Activated naive CD8-positive, alpha-beta T cell treated with anti-CD3 and anti-CD28 coated beads, Interleukin-2, amount 10 ng/mL, durations not matched to agents 7 days and 5 days (primary cell): ENCODE results near the gene SAXO2. TPM values are rescaled to one million over a fixed set of nuclear protein-coding genes. Genes with fewer than 3 reads are reported as not detected.
"Not testable (repeated sequence)": the region's sequence is repeated elsewhere in the genome, so short reads cannot be mapped to it uniquely, and the experiment has no call there.

ENCODE experiments used
- ATAC-seq: fragments of 150-1000 bp; cut with Tn5 transposase; one replicate; pipeline ENCODE4 v1.10.0; 2021; ENCODE audit warnings: low read depth, moderate library complexity
- POLR2A ChIA-PET: fragments of 350-600 bp; sonication (Branson Sonifier 250); formaldehyde crosslinking; loops from one replicate; lab custom pipeline; 2021; ENCODE audit warnings: antibody characterized with exemption; lab: Charles Lee
- DNase-seq: peaks from one replicate; pipeline ENCODE4 v3.0.0; 2021
- H3K27ac Mint-ChIP-seq: one replicate; pipeline ENCODE4 v1.8.0; 2022; ENCODE audit warnings: mild to moderate bottlenecking, mixed read lengths
- H3K27me3 Mint-ChIP-seq: one replicate; pipeline ENCODE4 v1.8.0; 2022; ENCODE audit warnings: mild to moderate bottlenecking, moderate library complexity, mixed read lengths
- H3K36me3 Mint-ChIP-seq: one replicate; pipeline ENCODE4 v1.8.0; 2021; ENCODE audit warnings: mild to moderate bottlenecking, mixed read lengths
- H3K4me1 Mint-ChIP-seq: one replicate; pipeline ENCODE4 v1.8.0; 2021; ENCODE audit warnings: mixed read lengths
- H3K4me3 Mint-ChIP-seq: one replicate; pipeline ENCODE4 v1.8.0; 2022; ENCODE audit warnings: mild to moderate bottlenecking, moderate library complexity, mixed read lengths
- H3K9me3 Mint-ChIP-seq: one replicate; pipeline ENCODE4 v1.8.0; 2021; ENCODE audit warnings: mixed read lengths
- total RNA-seq, 2 experiments: library from RNA; stranded (reverse); gene quantifications; one replicate each; pipeline ENCODE4 v1.2.3, GENCODE V29; 2021

Gene SAXO2
- total RNA-seq, 2 experiments from 2014 or later: 1.3 to 1.6 TPM

DNA sequence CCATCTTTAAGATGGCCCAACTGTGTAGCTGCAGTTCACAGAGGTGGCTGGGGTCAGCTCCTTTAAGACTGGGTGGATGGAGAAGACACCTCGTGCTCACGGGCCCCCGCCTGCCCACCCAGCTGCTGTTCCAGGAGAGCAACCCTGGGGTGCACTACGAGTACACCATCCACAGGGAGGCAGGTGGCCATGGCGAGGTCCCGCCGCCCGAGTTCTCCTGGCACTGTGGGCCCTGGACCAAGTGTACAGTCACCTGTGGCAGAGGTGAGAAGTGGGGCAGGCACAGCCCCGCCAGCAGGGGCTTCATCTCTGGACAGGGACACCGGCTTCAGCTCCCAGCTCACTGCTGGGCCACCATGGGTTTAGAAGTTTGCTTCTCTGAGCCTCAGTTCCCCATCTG lies 59.9 kb downstream of the SAXO2 start:
- H3K4me3 Mint-ChIP-seq, H3K27ac Mint-ChIP-seq, POLR2A ChIA-PET, ATAC-seq, H3K9me3 Mint-ChIP-seq, H3K4me1 Mint-ChIP-seq, H3K27me3 Mint-ChIP-seq, H3K36me3 Mint-ChIP-seq, DNase-seq: not testable (repeated sequence)

DNA sequence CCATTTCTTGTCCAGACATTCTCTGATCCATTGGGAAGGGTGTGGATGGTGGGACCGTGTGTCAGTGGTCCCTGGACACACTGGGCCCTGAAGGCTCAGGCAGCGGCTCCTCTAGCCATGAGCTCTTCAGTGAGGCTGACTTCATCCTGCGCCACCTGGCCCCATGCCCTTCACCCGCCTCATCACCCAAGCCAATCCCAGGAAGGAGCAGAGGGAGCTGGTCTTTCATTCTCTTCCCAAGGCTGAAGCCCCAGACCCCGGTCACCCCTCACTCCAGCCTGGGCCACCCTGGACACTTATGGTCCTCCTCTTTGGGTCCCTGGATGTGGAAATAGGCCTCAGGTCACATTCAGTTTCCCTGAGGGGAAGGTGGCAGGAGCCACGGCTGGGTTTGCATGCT lies 62.2 kb downstream of the SAXO2 start:
- H3K4me3 Mint-ChIP-seq, ATAC-seq, H3K4me1 Mint-ChIP-seq, H3K9me3 Mint-ChIP-seq, H3K27me3 Mint-ChIP-seq, H3K36me3 Mint-ChIP-seq, H3K27ac Mint-ChIP-seq, POLR2A ChIA-PET: not testable (repeated sequence)
- DNase-seq: peak; percentile 2

DNA sequence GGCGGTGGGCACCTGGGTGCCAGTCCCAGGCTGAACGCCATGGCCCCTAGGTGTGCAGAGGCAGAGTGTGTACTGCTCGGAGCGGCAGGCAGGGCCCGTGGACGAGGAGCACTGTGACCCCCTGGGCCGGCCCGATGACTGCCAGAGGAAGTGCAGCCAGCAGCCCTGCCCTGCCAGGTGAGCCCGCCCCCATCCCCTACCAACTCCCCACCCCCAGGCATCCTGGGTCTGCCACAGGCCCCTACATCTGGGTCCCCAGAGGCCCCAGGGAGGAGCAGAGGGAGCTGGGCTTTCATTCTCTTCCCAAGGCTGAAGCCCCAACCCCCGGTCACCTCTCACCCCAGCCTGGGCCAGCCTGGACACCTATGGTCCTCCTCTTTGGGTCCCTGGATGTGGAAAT lies 63.0 kb downstream of the SAXO2 start:
- H3K27me3 Mint-ChIP-seq, H3K9me3 Mint-ChIP-seq, ATAC-seq, H3K4me1 Mint-ChIP-seq, H3K36me3 Mint-ChIP-seq, POLR2A ChIA-PET, H3K27ac Mint-ChIP-seq, H3K4me3 Mint-ChIP-seq: not testable (repeated sequence)
- peak; percentile 16 for DNase-seq

DNA sequence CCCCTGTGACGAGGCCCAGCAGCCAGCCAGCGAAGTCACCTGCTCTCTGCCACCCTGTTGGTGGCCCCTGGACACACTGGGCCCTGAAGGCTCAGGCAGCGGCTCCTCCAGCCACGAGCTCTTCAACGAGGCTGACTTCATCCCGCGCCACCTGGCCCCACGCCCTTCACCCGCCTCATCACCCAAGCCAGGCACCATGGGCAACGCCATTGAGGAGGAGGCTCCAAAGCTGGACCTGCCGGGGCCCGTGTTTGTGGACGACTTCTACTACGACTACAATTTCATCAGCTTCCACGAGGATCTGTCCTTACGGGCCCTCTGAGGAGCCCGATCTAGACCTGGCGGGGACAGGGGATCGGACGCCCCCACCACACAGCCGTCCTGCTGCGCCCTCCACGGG lies 64.3 kb downstream of the SAXO2 start:
- H3K27me3 Mint-ChIP-seq, H3K27ac Mint-ChIP-seq, ATAC-seq, POLR2A ChIA-PET, H3K4me3 Mint-ChIP-seq, H3K36me3 Mint-ChIP-seq, H3K9me3 Mint-ChIP-seq, H3K4me1 Mint-ChIP-seq: not testable (repeated sequence)
- DNase-seq: peak; percentile 15

DNA sequence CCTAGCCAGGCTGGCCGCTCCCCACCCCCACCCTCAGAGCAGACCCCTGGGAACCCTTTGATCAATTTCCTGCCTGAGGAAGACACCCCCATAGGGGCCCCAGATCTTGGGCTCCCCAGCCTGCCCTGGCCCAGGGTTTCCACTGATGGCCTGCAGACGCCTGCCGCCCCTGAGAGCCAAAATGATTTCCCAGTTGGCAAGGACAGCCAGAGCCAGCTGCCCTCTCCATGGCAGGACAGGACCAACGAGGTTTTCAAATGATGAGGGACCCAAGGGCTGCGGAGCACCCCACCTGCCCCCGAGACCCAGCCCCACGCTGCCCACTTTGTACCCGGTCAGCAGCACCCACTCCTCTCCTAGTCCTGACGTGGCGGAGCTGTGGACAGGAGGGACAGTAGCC lies 64.8 kb downstream of the SAXO2 start:
- H3K27ac Mint-ChIP-seq, POLR2A ChIA-PET, H3K4me1 Mint-ChIP-seq, ATAC-seq, H3K4me3 Mint-ChIP-seq, H3K27me3 Mint-ChIP-seq, H3K36me3 Mint-ChIP-seq, H3K9me3 Mint-ChIP-seq: not testable (repeated sequence)
- DNase-seq: peak; percentile 16

DNA sequence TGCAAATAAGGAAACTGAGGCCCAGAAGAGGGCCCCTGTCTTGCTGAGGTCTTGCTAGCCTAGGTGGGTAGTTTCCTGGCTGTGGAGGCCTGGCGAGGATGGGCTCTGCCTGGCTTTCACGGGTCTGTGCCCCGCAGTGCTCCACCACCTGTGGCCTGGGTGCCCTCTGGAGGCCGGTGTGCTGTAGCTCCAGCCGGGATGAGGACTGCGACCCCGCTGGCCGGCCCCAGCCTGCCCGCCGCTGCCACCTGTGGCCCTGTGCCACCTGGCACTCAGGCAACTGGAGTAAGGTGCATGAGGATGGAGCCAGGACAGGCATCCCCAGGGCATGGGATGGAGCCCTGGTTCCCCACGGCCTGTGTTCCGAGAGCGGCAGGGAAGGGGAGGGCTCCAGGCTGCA lies 66.4 kb downstream of the SAXO2 start:
- ATAC-seq, H3K27ac Mint-ChIP-seq, POLR2A ChIA-PET, H3K4me3 Mint-ChIP-seq, DNase-seq, H3K9me3 Mint-ChIP-seq, H3K27me3 Mint-ChIP-seq, H3K36me3 Mint-ChIP-seq, H3K4me1 Mint-ChIP-seq: not testable (repeated sequence)

DNA sequence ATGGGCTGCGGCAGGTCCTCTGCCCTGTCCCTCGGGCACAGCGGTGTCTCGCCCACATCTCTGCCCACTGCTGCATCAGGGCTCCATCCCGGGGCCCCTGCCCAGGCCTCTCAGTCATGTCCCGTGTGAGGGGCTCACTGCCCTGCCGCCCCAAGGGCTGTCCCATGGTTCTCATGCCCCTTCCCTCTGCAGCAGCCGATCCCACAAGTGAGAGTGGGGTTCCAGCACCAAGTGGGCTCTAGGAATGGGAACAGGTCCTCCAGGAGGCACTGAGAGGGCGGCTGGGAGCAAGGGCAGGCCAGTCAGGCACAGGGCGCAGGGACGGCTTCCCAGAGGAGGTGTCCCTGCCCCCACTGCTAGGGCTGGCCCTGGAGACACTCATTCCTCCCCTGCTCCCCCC lies 68.3 kb downstream of the SAXO2 start:
- POLR2A ChIA-PET, H3K27ac Mint-ChIP-seq, H3K9me3 Mint-ChIP-seq, ATAC-seq, DNase-seq, H3K27me3 Mint-ChIP-seq, H3K4me1 Mint-ChIP-seq, H3K36me3 Mint-ChIP-seq, H3K4me3 Mint-ChIP-seq: not testable (repeated sequence)

DNA sequence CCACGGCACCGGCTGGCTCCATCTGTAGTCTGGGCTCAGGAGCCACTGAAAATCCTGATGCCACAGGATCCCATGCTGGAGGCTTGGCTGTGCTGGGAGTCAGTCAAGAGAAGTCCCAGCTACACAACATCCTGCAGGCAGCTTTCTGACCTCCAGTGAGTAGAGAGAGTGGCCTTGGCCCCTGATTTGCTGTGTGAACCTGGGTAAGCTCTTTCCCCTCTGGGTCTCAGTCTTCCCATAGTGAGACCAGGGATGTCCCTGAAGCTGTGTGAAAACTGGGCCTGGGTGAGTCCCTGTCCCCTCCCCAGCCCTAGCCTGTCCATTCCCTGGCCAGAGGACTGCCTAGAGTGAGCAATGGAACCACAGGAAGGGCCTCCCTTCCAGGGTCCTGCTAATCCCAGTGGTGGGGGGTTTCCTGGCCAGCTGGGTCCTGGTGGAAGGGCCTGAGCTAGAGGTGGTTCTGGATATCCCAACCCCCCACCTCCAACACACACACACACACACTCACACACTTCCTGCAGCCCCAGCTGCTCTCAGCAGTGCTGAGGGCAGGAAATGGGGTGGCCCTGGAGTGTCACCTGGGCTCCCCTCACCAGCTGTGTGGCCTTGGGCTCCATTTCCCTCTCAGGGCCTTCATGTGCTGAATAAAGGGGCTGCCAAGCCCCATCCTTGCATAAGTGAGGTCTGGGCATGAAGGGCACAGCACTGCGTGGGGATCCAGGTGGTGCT lies 69.1 kb downstream of the SAXO2 start:
- H3K9me3 Mint-ChIP-seq, H3K27me3 Mint-ChIP-seq, H3K36me3 Mint-ChIP-seq, POLR2A ChIA-PET, DNase-seq, H3K4me1 Mint-ChIP-seq, H3K4me3 Mint-ChIP-seq: not testable (repeated sequence)
- peak; percentile 99 for ATAC-seq
- H3K27ac Mint-ChIP-seq: peak overlapping the region; percentile 64

DNA sequence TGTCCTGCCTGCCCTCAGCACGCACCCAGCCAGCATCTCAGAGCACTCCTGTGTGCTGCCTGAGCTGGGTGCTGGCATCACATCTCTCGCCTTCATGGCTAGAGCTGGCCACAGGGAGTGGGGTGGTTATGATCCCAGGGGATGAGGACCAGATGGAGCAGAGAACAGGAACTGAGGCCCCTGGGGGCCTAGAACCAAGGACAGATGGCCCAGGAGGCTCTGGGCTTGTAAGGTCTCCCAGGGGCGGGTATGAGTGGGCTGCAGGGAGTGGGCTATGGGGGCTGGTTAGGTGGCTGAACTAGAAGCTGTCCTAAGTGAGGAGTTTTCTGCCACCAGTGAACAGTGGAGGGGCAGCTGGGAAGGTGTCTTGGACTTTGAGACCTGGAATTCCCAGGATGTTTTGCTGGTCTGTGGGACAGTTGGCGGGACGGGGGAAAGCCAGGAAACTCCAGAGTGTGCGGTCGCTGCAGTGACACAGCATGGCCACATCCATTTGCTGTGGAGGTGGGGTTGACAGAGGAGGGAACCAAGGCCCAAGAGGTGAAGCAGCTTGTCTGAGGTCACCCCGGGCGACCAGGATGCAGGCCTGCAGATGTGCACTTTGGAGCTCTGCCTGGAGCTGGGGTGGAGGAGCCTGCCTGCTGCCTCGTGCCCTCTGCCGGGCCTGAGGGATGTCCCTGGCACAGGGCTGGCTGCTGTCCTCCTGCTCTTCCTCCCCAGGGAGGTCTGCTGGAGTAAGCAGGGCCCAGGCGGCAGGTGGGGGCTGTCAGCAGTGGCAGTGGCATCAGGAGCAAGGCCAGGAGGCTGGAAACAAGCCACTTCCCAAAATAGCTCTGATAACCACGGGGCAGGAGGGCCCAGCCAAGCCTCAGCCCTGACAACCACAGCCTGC lies 70.3 kb downstream of the SAXO2 start:
- H3K36me3 Mint-ChIP-seq, H3K27me3 Mint-ChIP-seq, H3K4me1 Mint-ChIP-seq, DNase-seq, H3K9me3 Mint-ChIP-seq, POLR2A ChIA-PET, ATAC-seq, H3K4me3 Mint-ChIP-seq: not testable (repeated sequence)
- H3K27ac Mint-ChIP-seq: peak overlapping the region; percentile 76

DNA sequence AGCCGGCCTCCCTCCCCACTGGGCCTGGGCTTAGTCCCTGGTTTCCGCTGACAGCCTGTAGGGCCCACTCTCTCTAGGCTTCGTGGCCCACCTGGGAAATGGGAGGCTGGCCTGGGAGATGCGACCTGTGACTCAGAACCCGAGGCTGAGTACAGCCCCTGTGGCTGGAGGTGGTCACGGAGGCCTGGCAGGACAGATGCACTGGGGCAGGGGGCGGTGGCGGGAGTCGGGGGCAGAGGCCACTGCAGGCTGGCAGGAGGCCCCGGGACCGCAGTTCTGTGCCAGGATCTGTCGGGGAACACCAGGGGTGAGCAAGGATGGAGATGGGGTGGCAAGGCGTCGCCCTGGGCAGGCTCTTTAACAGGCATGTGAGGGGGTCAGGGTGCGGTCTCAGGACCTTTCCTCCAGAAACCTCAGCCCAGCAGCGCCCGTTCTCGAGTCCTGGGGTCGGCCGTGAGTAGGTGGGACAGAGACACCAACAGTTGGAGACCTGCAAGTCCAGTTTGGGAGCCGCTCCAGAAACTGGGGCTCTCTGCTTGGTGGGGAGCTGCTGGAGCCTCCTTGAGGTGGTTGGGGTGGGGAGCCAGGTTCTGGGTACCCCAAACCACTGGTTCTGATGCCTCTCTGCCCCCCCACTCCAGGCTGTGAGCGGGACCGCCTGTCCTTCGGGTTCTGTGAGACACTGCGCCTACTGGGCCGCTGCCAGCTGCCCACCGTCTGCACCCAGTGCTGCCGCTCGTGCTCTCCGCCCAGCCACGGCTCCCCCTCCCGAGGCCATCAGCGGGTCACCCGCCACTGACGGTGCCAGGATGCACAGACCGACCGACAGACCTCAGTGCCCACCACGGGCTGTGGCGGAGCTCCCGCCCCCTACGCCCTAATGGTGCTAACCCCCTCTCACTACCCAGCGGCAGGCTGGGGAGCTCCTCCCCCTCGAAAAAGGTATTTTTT lies 71.3 kb downstream of the SAXO2 start:
- POLR2A ChIA-PET: not testable (repeated sequence)

More for the DNA sequence above, 71.3 kb downstream of the SAXO2 start:
- H3K4me1 Mint-ChIP-seq, H3K9me3 Mint-ChIP-seq, H3K27me3 Mint-ChIP-seq, ATAC-seq, H3K36me3 Mint-ChIP-seq, H3K27ac Mint-ChIP-seq, H3K4me3 Mint-ChIP-seq, DNase-seq: not testable (repeated sequence)

Other genes with a start within 250 kb of the SAXO2 start
- gene MEX3B, start 216.8 kb upstream of the SAXO2 start, total RNA-seq: under 1 TPM; 0.51 to 0.75 TPM
- 10 to 100 TPM; 24.2 to 26.4 TPM for gene EFL1, start 84 bp upstream of the SAXO2 start, total RNA-seq
- 1 to 10 TPM; 4.2 TPM for gene GOLGA6L10, start 86.7 kb downstream of the SAXO2 start, total RNA-seq
- gene GOLGA6L9, start 167.0 kb downstream of the SAXO2 start, total RNA-seq: 1 to 10 TPM; 4.6 to 4.7 TPM